Caco-2 (cell line): ENCODE measurements around the gene GABRP. TPM values are rescaled to one million over a fixed set of nuclear protein-coding genes. Genes with fewer than 3 reads are reported as not detected.
"Not testable (repeated sequence)": the region's sequence is repeated elsewhere in the genome, so short reads cannot be mapped to it uniquely, and the experiment has no call there.

ENCODE experiments used
- BruUV-seq: library from RNA; stranded (reverse); fragments of 400-500 nt; replicated peaks from 2 replicates; lab custom pipeline; 2021; lab: Mats Ljungman, UMichigan
- CTCF ChIA-PET: fragments of 300-600 bp; sonication (Branson Sonifier 250); formaldehyde crosslinking; loops from one replicate; lab custom pipeline; 2022; ENCODE audit warnings: antibody characterized with exemption; lab: Charles Lee
- POLR2A ChIA-PET: fragments of 300-600 bp; sonication (Branson Sonifier 250); formaldehyde crosslinking; loops from one replicate; lab custom pipeline; 2022; ENCODE audit warnings: antibody characterized with exemption; lab: Charles Lee
- DNase-seq, 2 experiments: peaks; one replicate each; pipeline versions ENCODE4 v3.0.0 to v3.0.0-alpha.2; 2020 to 2022
- H3K27me3 ChIP-seq: replicated peaks from 2 replicates; pipeline ENCODE4 v1.6.0; 2011; ENCODE audit warnings: low read length; ENCODE audit not compliant: control insufficient read depth, insufficient read depth
- H3K36me3 ChIP-seq: 2 replicates; pipeline ENCODE4 v1.5.1; 2011; ENCODE audit warnings: low read length; ENCODE audit not compliant: control insufficient read depth, insufficient read depth
- H3K4me1 ChIP-seq: fragments of 250-450 bp; sonication (Bioruptor Pico); 2 replicates; pipeline ENCODE4 v1.5.1; 2020; ENCODE audit warnings: mild to moderate bottlenecking
- H3K4me3 ChIP-seq: 2 replicates; pipeline ENCODE4 v1.5.1; 2011; ENCODE audit warnings: low read depth, mild to moderate bottlenecking, control low read depth, low read length
- H3K9me3 ChIP-seq: fragments of 250-450 bp; sonication (Bioruptor Pico); 2 replicates; pipeline ENCODE4 v1.5.1; 2020; ENCODE audit warnings: mild to moderate bottlenecking, moderate library complexity
- H3K27ac Mint-ChIP-seq: one replicate; pipeline ENCODE4 v1.8.0; 2022; ENCODE audit warnings: mixed read lengths; ENCODE audit not compliant: unreplicated experiment
- H3K27me3 Mint-ChIP-seq: one replicate; pipeline ENCODE4 v1.8.0; 2022; ENCODE audit warnings: mixed read lengths; ENCODE audit not compliant: insufficient read depth, unreplicated experiment
- H3K36me3 Mint-ChIP-seq: one replicate; pipeline ENCODE4 v1.8.0; 2022; ENCODE audit warnings: mild to moderate bottlenecking, mixed read lengths; ENCODE audit not compliant: insufficient read depth, unreplicated experiment
- H3K4me1 Mint-ChIP-seq: one replicate; pipeline ENCODE4 v1.8.0; 2022; ENCODE audit warnings: low read depth, mixed read lengths; ENCODE audit not compliant: unreplicated experiment
- H3K4me3 Mint-ChIP-seq: one replicate; pipeline ENCODE4 v1.8.0; 2022; ENCODE audit warnings: mild to moderate bottlenecking, moderate library complexity, mixed read lengths; ENCODE audit not compliant: unreplicated experiment
- H3K9me3 Mint-ChIP-seq: one replicate; pipeline ENCODE4 v1.8.0; 2022; ENCODE audit warnings: mixed read lengths; ENCODE audit not compliant: unreplicated experiment
- CTCF ChIP-seq, 2 experiments: fragments of 200-600 bp in 1 of 2; IDR thresholded peaks; 1 replicate in 1 of 2; 2 replicates in 1 of 2; pipeline versions ENCODE4 v1.5.1 to v1.8.0; 2011 to 2022; ENCODE audit warnings: antibody characterized with exemption in 1 of 2, control low read depth in 1 of 2, inconsistent platforms in 1 of 2, low read depth in 1 of 2, low read length in 1 of 2, mild to moderate bottlenecking in 1 of 2, moderate library complexity in 1 of 2; ENCODE audit not compliant: insufficient read depth in 1 of 2, severe bottlenecking in 1 of 2, unreplicated experiment in 1 of 2
- intact Hi-C: fragments of 100-400 bp; cut with micrococcal nuclease; formaldehyde crosslinking; loops from one replicate; pipeline ENCODE4 v1.10.0; 2022; ENCODE audit not compliant: unreplicated experiment
- total RNA-seq: library from RNA; stranded (reverse); gene quantifications from 2 replicates; pipeline ENCODE4 v1.2.3, GENCODE V29; 2022

GABRP gene
- total RNA-seq, 1 experiment from 2014 or later = 4.8 TPM

GRCh38 chr5:170753311-170753710 lies 30.2 kb upstream of the GABRP start:
- peaks cover 39% of the 10 kb centered on the region for H3K4me1 ChIP-seq
- Mint-ChIP-seq H3K4me1 (peaks cover 24% of the 10 kb centered on the region), H3K4me3 (no peak overlapping the region), H3K27me3 (no peaks in the 10 kb centered on the region), H3K9me3 (peaks cover 20% of the 10 kb centered on the region), H3K27ac (no peak overlapping the region), H3K36me3 (no peaks in the 10 kb centered on the region)
- H3K27me3 ChIP-seq = no peaks in the 10 kb centered on the region
- intact Hi-C loops = no loop called here
- no peaks in the 10 kb centered on the region for H3K9me3 ChIP-seq
- CTCF ChIA-PET = no interaction called here
- TF ChIP-seq CTCF (IDR thresholded peaks at IDR 0.05; ENCODE audit: insufficient read depth in 1 of 2, low read depth in 1 of 2, low read length in 1 of 2, severe bottlenecking in 1 of 2, unreplicated experiment in 1 of 2) = no peak
- no peak overlapping the region for H3K4me3 ChIP-seq
- no TSS peak for BruUV-seq
- POLR2A ChIA-PET = no interaction called here
- DNase-seq = no peak
- no peaks in the 10 kb centered on the region; the same call in 1 of the 2 replicates for H3K36me3 ChIP-seq

- H3K27me3 ChIP-seq, POLR2A ChIA-PET, CTCF ChIA-PET, H3K9me3 ChIP-seq, H3K27me3 Mint-ChIP-seq, intact Hi-C loops, DNase-seq, BruUV-seq, H3K4me3 ChIP-seq, H3K36me3 Mint-ChIP-seq, H3K4me3 Mint-ChIP-seq, H3K27ac Mint-ChIP-seq, H3K36me3 ChIP-seq: not testable (repeated sequence)
- peaks cover 38% of the 10 kb centered on the region for H3K4me1 ChIP-seq
- H3K4me1 Mint-ChIP-seq = peaks cover 30% of the 10 kb centered on the region
- H3K9me3 Mint-ChIP-seq = peaks cover 20% of the 10 kb centered on the region
Measured at GRCh38 chr5:170754508-170754907, 29.0 kb upstream of the GABRP start.

GRCh38 chr5:170755679-170756456 lies 27.7 kb upstream of the GABRP start:
- POLR2A ChIA-PET = no interaction called here
- Histone ChIP-seq H3K4me3 (no peak overlapping the region), H3K36me3 (no peaks in the 10 kb centered on the region; the same call in 1 of the 2 replicates), H3K27me3 (no peaks in the 10 kb centered on the region), H3K9me3 (no peaks in the 10 kb centered on the region), H3K4me1 (peaks cover 33% of the 10 kb centered on the region)
- no peak for TF ChIP-seq CTCF (IDR thresholded peaks at IDR 0.05; ENCODE audit: insufficient read depth in 1 of 2, low read depth in 1 of 2, low read length in 1 of 2, severe bottlenecking in 1 of 2, unreplicated experiment in 1 of 2)
- Mint-ChIP-seq H3K27me3 (no peaks in the 10 kb centered on the region), H3K4me1 (peaks cover 30% of the 10 kb centered on the region), H3K36me3 (no peaks in the 10 kb centered on the region), H3K9me3 (peaks cover 20% of the 10 kb centered on the region), H3K4me3 (no peak overlapping the region), H3K27ac (peak overlapping the region; percentile 58)
- BruUV-seq = no TSS peak
- CTCF ChIA-PET = no interaction called here
- no peak for DNase-seq
- intact Hi-C loops = no loop called here
